Neutrophil (primary cell): ENCODE measurements around the gene PKN3.

Experiments used
- H3K27ac ChIP-seq: fragments of 200-600 bp; sonication (generic); 2 replicates; pipeline ENCODE4 v1.5.1; 2016; ENCODE audit warnings: mild to moderate bottlenecking, moderate library complexity
- H3K27me3 ChIP-seq: fragments of 200-600 bp; sonication (generic); 2 replicates; pipeline ENCODE4 v1.6.0; 2016; ENCODE audit warnings: mild to moderate bottlenecking
- H3K36me3 ChIP-seq: fragments of 200-600 bp; sonication (generic); 2 replicates; pipeline ENCODE4 v1.5.1; 2017
- H3K4me1 ChIP-seq, 2 experiments: fragments of 200-600 bp in 1 of 2; sonication (generic) in 1 of 2; 1 replicate in 1 of 2; 2 replicates in 1 of 2; pipeline versions ENCODE4 v1.5.1 to v1.6.1; 2013 to 2016; ENCODE audit warnings: low read depth in 1 of 2, low read length in 1 of 2, mild to moderate bottlenecking in 1 of 2, moderate library complexity in 1 of 2; ENCODE audit not compliant: control insufficient read depth in 1 of 2, insufficient read depth in 1 of 2
- H3K4me3 ChIP-seq, 2 experiments: fragments of 200-600 bp in 1 of 2; sonication (generic) in 1 of 2; 1 replicate in 1 of 2; 2 replicates in 1 of 2; pipeline ENCODE4 v1.5.1; 2013 to 2016; ENCODE audit warnings: low read depth in 1 of 2, low read length in 1 of 2, mild to moderate bottlenecking in 1 of 2, moderate library complexity in 1 of 2
- H3K9me3 ChIP-seq: fragments of 200-600 bp; sonication (generic); 2 replicates; pipeline ENCODE4 v1.5.1; 2016
- TF ChIP-seq, protein P1 (sequence below): fragments of 200-600 bp; sonication (generic); IDR thresholded peaks from 2 replicates; pipeline ENCODE4 v1.5.1; 2016; ENCODE audit warnings: antibody characterized with exemption

PKN3 gene

DNA sequence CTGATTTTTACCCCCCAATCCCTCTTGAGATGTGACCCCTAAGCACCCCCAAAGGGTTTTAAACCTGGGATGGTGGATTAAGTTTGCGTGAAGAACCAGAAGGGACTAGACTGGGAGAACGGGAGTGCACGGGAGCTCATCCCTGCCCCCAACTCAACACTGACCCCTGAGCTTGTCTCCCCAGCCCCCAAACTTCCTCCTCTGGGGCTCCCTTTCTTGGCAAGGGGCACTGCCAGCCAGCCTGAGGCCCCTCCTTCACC, 18.3 kb upstream of the PKN3 start:
- no peaks in the 10 kb centered on the region for H3K27me3 ChIP-seq
- no peaks in the 10 kb centered on the region for H3K36me3 ChIP-seq
- TF ChIP-seq, protein P1, sequence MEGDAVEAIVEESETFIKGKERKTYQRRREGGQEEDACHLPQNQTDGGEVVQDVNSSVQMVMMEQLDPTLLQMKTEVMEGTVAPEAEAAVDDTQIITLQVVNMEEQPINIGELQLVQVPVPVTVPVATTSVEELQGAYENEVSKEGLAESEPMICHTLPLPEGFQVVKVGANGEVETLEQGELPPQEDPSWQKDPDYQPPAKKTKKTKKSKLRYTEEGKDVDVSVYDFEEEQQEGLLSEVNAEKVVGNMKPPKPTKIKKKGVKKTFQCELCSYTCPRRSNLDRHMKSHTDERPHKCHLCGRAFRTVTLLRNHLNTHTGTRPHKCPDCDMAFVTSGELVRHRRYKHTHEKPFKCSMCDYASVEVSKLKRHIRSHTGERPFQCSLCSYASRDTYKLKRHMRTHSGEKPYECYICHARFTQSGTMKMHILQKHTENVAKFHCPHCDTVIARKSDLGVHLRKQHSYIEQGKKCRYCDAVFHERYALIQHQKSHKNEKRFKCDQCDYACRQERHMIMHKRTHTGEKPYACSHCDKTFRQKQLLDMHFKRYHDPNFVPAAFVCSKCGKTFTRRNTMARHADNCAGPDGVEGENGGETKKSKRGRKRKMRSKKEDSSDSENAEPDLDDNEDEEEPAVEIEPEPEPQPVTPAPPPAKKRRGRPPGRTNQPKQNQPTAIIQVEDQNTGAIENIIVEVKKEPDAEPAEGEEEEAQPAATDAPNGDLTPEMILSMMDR = no peak
- peak overlapping the region; percentile 70 to 93 for H3K4me3 ChIP-seq
- no peaks in the 10 kb centered on the region for H3K9me3 ChIP-seq
- H3K27ac ChIP-seq = peak overlapping the region; percentile 94
- peaks cover 51 to 52% of the 10 kb centered on the region in 2 experiments for H3K4me1 ChIP-seq

DNA sequence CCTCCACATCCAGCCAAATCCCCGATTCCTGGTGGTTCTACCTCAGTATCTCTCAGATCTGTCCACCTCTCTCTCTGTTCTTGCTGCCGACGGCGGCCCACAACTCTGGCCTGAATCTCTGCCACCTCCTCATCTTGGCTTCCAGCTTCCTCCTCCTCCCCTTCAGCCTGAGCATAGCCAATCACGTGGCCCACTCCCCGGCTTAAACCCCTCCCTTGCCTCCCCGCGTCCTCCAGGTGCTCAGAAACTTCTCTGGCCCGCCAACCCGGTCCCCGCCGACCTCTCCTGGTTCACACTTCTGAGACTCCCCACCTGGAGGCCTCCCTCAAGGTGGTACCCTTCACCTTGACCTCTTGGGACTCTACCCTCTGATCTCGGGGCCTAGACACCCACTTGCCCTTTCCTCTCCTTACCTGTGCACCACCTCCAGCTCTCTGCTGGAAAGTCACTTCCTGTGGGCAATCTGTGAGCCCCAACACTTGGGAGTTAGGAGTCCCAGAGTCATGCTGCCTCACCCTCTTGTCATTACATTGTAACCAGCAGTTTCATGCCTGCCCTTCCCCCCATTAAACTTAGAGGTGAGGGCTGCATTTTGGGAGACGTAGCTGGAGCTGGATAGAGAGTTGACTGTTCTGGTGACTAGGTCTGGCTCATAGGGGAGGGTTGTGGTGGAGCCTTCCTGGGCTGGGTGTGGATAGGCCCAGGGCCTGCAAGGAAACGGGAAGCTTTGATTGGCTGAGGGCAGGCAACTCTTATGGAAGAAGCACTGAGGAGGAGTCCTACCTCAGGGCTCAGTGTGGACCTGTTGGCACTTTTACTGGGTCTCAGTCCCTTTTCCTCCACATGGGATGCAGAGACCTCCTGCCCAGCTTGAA, 17.7 kb upstream of the PKN3 start:
- Histone ChIP-seq H3K27me3 (no peaks in the 10 kb centered on the region), H3K36me3 (no peaks in the 10 kb centered on the region), H3K27ac (peak overlapping the region; percentile 94), H3K4me3 (peak overlapping the region; percentile 70 to 93), H3K9me3 (no peaks in the 10 kb centered on the region), H3K4me1 (peaks cover 51 to 52% of the 10 kb centered on the region in 2 experiments)
- TF ChIP-seq, protein P1 = peak; percentile 16

DNA sequence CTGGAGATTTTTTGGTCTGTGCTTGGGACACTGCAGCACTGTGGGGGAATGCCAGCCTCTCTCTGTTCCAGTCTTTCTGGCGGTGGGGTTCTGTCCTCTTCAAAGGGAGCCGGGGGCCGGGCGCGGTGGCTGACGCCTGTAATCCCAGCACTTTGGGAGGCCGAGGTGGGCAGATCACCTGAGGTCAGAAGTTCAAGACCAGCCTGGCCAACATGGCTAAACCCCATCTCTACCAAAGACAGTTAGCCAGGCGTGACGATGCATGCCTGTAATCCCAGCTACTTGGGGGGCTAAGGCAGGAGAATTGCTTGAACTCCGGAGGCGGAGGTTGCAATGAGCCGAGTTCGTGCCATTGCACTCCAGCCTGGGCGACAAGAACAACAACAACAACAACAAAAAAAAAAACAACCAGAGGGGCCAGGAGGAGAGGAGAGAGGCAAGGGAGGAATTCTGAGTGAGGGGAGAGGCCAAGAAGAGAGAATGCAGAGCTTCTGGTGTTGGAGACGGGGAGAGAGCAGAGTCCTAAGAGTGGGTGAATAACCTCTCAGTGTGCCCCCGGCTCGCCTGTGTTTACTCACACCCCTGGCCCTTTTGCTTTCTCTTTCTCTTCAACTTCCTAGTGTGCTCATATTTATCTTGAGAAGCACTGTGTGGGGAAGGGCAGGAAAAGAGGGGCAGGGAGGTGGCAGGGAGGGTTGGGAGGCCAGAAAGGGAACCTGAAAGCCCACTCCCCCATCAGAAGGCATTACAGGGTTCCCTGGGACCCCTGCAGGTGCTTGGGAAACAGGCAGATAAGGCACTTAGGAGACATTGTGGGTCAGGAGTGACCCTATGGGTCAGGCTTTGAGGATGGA, 16.4 kb upstream of the PKN3 start:
- H3K27ac ChIP-seq = peak overlapping the region; percentile 94
- H3K27me3 ChIP-seq = no peaks in the 10 kb centered on the region
- TF ChIP-seq, protein P1 = peak; percentile 14
- peak overlapping the region; percentile 55 to 70 for H3K4me3 ChIP-seq
- no peaks in the 10 kb centered on the region for H3K36me3 ChIP-seq
- peaks cover 60% of the 10 kb centered on the region in 2 experiments for H3K4me1 ChIP-seq
- H3K9me3 ChIP-seq = no peaks in the 10 kb centered on the region

DNA sequence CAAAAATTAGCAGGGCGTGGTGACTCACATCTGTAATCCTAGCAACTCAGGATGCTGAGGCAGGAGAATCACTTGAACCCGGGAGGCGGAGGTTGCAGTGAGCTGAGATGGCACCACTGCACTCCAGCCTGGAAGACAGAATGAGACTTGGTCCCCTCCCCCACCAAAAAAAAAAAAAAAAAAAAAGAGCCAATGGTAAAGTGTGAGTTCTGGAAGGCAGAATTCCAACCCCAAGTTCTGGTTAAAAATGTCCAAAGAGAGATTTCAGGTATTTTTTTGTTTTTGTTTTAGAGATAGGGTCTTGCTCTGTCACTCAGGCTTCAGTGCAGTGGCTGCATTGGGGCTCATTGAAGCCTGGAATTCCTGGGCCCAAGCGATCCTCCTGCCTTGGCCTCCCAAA, 14.8 kb upstream of the PKN3 start:
- TF ChIP-seq, protein P1 = no peak
- Histone ChIP-seq H3K4me3 (no peak overlapping the region), H3K27me3 (no peaks in the 10 kb centered on the region), H3K4me1 (peaks cover 63 to 66% of the 10 kb centered on the region in 2 experiments), H3K9me3 (no peaks in the 10 kb centered on the region), H3K36me3 (peaks cover 7% of the 10 kb centered on the region), H3K27ac (peak overlapping the region; percentile 97)

DNA sequence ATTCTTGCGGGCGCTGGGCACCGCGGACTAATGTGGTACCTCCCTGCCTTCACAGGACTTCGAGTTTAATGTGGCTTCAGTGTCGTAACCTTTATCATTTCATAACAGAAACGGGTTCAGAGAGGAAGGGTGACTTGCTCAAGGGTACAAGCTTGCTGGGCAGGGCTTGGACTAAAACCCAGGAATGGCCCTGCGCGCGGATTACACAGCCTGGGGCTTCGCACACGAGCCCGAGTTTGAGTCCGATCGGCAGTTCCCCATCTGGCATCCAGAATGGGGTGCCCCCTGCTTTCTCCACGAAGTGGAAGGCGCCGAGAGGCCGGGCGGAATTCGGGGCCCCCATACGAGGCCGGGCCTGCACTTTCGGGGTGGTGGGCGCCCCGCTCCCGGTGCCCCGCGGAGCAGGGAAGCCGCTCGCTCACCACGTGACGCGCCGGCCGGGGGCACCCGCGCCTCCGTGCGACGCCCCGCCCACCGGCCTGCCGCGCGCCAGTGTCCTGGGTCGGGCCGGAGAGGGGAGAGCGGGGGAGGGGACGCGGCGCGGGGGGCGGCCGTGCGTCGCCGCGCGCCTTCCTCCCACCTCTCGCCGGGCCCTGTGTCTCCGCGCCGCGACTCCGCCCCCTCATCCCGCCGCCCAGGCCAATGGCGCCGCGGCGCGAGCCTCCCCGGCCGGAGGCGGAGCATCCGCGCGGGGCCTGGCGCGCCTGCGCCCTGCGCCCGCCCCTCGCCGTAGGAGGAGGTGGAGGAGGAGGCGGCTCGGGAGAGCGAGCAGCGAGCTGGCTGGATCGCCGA, 13.6 kb upstream of the PKN3 start, which contains the start of gene SET:
Gene SET (plus strand): TSS at position 722 of the 792 bp plus-strand sequence. CDS start 361 bp downstream, outside the sequence.
- no peaks in the 10 kb centered on the region for H3K9me3 ChIP-seq
- peak within 1 kb of the TSS; percentile 97 for H3K27ac ChIP-seq
- H3K4me1 ChIP-seq = peaks cover 57 to 58% of the 10 kb centered on the region in 2 experiments
- H3K4me3 ChIP-seq = peak within 1 kb of the TSS; percentile 74 to 87
- H3K27me3 ChIP-seq = no peaks in the 10 kb centered on the region
- TF ChIP-seq, protein P1 = no peak
- peaks cover 19% of the 10 kb centered on the region for H3K36me3 ChIP-seq
